Vagina (tissue), 2 donors: ENCODE data around the gene GLB1L2. TPM values are rescaled to one million over a fixed set of nuclear protein-coding genes. Genes with fewer than 3 reads are reported as not detected.

Source experiments
- DNase-seq, 2 donors: peaks; one replicate each; pipeline ENCODE4 v3.0.0-alpha.2; 2017; ENCODE audit errors: extremely low spot score in 2 of 2
- H3K27ac ChIP-seq: fragments of 200-600 bp; sonication (generic); one replicate; pipeline ENCODE4 v1.5.1; 2019
- H3K27me3 ChIP-seq: fragments of 200-600 bp; sonication (generic); one replicate; pipeline ENCODE4 v1.5.1; 2019
- H3K36me3 ChIP-seq, 2 donors: fragments of 200-600 bp; sonication (generic); one replicate each; pipeline ENCODE4 v1.5.1; 2017 to 2019
- H3K4me1 ChIP-seq: fragments of 200-600 bp; sonication (generic); one replicate; pipeline ENCODE4 v1.5.1; 2019
- H3K4me3 ChIP-seq, 2 donors: fragments of 200-600 bp; sonication (generic); 1 replicate in 1 of 2; 2 replicates in 1 of 2; pipeline ENCODE4 v1.5.1; 2016 to 2019
- H3K9me3 ChIP-seq: fragments of 200-600 bp; sonication (generic); one replicate; pipeline ENCODE4 v1.5.1; 2019
- POLR2A ChIP-seq, 2 donors: fragments of 450-650 bp; IDR thresholded peaks; one replicate each; pipeline ENCODE4 v1.6.1; 2017; ENCODE audit warnings: antibody characterized with exemption in 2 of 2, mild to moderate bottlenecking in 2 of 2, moderate library complexity in 2 of 2
- POLR2AphosphoS5 ChIP-seq, 2 donors: sonication (generic); formaldehyde crosslinking; IDR thresholded peaks; one replicate each; pipeline ENCODE4 v1.9.0; 2017; ENCODE audit warnings: antibody characterized with exemption in 2 of 2, mild to moderate bottlenecking in 2 of 2, low read depth in 1 of 2; ENCODE audit not compliant: insufficient read depth in 1 of 2
- intact Hi-C: fragments of 100-400 bp; cut with DNase I; formaldehyde crosslinking; loops from one replicate; pipeline ENCODE4 v1.15.1; 2023
- total RNA-seq: library from RNA; depleted of rRNA; stranded (reverse); fragments of >200 nt; gene quantifications from one replicate; pipeline ENCODE4 v1.2.3, GENCODE V29; 2016
- TF ChIP-seq, protein P1 (sequence below), 3 experiments: fragments of 450-650 bp in 2 of 3; fragments of 200-600 bp in 1 of 3; sonication (generic) in 1 of 3; IDR thresholded peaks; one replicate each; pipeline ENCODE4 v1.5.1; 2017 to 2019; ENCODE audit warnings: antibody characterized with exemption in 3 of 3, mild to moderate bottlenecking in 2 of 3, moderate library complexity in 2 of 3

Gene GLB1L2
- total RNA-seq, 1 donor from 2014 or later: 2.0 TPM

GRCh38 chr11:134398079-134398444 lies 66.3 kb downstream of the GLB1L2 start:
- Histone ChIP-seq H3K27ac (no peak overlapping the region), H3K4me3 (no peak overlapping the region), H3K27me3 (no peaks in the 10 kb centered on the region), H3K4me1 (no peaks in the 10 kb centered on the region), H3K36me3 (no peaks in the 10 kb centered on the region), H3K9me3 (no peaks in the 10 kb centered on the region)
- intact Hi-C loops: no loop called here
- DNase-seq: no peak
- TF ChIP-seq POLR2A (IDR thresholded peaks at IDR 0.05) (no peak), POLR2AphosphoS5 (IDR thresholded peaks at IDR 0.05; ENCODE audit: insufficient read depth in 1 of 2, low read depth in 1 of 2) (no peak)
- TF ChIP-seq, protein P1, sequence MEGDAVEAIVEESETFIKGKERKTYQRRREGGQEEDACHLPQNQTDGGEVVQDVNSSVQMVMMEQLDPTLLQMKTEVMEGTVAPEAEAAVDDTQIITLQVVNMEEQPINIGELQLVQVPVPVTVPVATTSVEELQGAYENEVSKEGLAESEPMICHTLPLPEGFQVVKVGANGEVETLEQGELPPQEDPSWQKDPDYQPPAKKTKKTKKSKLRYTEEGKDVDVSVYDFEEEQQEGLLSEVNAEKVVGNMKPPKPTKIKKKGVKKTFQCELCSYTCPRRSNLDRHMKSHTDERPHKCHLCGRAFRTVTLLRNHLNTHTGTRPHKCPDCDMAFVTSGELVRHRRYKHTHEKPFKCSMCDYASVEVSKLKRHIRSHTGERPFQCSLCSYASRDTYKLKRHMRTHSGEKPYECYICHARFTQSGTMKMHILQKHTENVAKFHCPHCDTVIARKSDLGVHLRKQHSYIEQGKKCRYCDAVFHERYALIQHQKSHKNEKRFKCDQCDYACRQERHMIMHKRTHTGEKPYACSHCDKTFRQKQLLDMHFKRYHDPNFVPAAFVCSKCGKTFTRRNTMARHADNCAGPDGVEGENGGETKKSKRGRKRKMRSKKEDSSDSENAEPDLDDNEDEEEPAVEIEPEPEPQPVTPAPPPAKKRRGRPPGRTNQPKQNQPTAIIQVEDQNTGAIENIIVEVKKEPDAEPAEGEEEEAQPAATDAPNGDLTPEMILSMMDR (IDR thresholded peaks at IDR 0.05): no peak

GRCh38 chr11:134398644-134399292 lies 67.0 kb downstream of the GLB1L2 start:
- Histone ChIP-seq H3K27ac (no peak overlapping the region), H3K27me3 (no peaks in the 10 kb centered on the region), H3K9me3 (no peaks in the 10 kb centered on the region), H3K4me1 (no peaks in the 10 kb centered on the region), H3K36me3 (no peaks in the 10 kb centered on the region), H3K4me3 (no peak overlapping the region)
- intact Hi-C loops: no loop called here
- TF ChIP-seq POLR2AphosphoS5 (IDR thresholded peaks at IDR 0.05; ENCODE audit: insufficient read depth in 1 of 2, low read depth in 1 of 2) (no peak), POLR2A (IDR thresholded peaks at IDR 0.05) (no peak)
- TF ChIP-seq, protein P1 (IDR thresholded peaks at IDR 0.05): no peak
- no peak for DNase-seq

DNA sequence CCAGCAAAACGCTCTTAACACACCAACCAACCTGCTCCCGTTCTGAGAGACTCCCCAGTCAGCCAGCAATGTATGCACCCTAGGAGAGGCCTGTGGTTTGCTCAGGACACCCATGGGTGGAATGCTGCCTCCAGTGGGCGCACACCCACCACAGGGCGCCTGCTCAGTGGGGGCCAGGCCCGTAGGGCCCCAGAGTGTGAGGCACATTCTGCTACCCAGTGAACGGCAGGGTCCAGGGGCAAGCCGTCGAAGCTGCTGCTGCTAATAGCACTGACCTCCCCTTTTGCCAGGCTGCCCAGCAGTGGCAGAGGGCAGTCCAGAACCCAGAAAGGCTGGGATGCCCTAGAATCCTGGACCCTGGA lies 67.5 kb downstream of the GLB1L2 start:
- no peak for DNase-seq
- TF ChIP-seq, protein P1 (IDR thresholded peaks at IDR 0.05): no peak
- no peak for TF ChIP-seq POLR2A (IDR thresholded peaks at IDR 0.05)
- no peak for TF ChIP-seq POLR2AphosphoS5 (IDR thresholded peaks at IDR 0.05; ENCODE audit: insufficient read depth in 1 of 2, low read depth in 1 of 2)
- Histone ChIP-seq H3K27ac (no peak overlapping the region), H3K27me3 (no peaks in the 10 kb centered on the region), H3K9me3 (no peaks in the 10 kb centered on the region), H3K4me3 (no peak overlapping the region), H3K36me3 (no peaks in the 10 kb centered on the region), H3K4me1 (no peaks in the 10 kb centered on the region)
- intact Hi-C loops: no loop called here

DNA sequence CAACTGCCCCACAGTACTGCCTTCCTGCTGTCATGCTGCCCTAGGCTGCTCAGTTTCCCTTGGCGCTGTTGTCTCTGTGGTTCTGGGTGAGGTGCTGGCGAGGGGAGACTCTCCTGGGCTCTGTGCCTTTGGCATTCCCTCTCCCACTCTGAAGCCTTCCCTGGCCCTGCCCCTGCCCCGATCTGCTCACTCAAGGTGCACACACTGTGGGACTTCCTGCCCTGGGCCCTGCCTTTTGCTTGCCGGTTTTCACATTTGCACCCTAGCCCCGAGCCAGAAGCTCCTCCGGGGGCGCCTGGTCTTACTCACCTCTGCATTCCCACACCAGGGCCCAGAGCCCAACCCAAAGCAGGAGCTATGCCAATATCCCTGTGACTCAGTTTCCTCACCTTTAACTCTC lies 68.2 kb downstream of the GLB1L2 start:
- no peak overlapping the region for H3K4me3 ChIP-seq
- H3K36me3 ChIP-seq: no peaks in the 10 kb centered on the region
- H3K27me3 ChIP-seq: no peaks in the 10 kb centered on the region
- H3K9me3 ChIP-seq: no peaks in the 10 kb centered on the region
- DNase-seq: no peak
- no peak overlapping the region for H3K27ac ChIP-seq
- intact Hi-C loops: no loop called here
- H3K4me1 ChIP-seq: no peaks in the 10 kb centered on the region
- TF ChIP-seq POLR2AphosphoS5 (IDR thresholded peaks at IDR 0.05; ENCODE audit: insufficient read depth in 1 of 2, low read depth in 1 of 2): no peak
- TF ChIP-seq POLR2A (IDR thresholded peaks at IDR 0.05): no peak
- TF ChIP-seq, protein P1 (IDR thresholded peaks at IDR 0.05): no peak
